ENCODE data around the gene THRA.

DNA sequence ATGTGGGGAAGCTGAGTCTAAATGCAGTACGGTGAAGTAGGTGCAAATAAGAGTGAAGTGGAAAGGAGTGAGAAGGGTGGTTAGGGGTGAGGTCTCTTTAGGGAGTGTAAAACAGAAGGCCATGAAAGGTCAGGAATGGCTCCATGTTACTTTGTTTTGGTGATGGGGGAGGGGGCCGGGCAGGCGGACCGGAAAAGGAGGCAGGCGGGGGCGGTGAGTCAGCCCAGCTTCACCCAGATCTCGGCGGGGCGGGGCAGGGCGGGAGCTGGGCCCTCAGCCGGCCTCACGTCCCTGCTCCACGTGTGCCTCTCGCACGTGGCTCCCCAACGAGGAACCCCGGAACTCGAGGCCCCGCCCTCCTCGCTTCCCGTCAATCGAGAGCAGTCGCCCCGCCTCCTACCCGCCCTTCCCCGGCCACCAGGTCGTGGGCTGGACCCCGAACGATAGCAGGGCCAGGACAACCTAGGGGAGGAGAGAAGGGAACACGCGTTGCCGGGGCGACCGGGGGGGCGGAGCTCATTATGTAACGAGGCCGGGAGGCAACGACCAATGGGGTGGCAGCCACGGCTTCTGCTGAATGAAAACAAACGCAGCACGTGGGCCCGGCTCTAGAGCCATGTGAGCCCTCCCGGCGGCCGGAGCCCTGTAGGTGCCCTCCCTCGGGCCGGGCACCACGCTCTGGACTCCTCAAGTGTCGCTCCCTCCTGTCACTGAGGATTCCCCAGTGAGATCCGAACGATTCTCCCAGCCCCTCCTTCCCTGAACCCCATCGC is 36.3 kb downstream of the THRA start:
- TF ChIP-seq CTCF (IDR thresholded peaks at IDR 0.05): peak in 1 of 4 experiments; percentile 8
- peak; percentile 90 to 95 for TF ChIP-seq POLR2A (IDR thresholded peaks at IDR 0.05)
